Coronary artery (tissue), 2 donors: Measurements from ENCODE around the gene COMTD1.

Source experiments
- DNase-seq: peaks from one replicate; pipeline ENCODE4 v3.0.0-alpha.2; 2017; ENCODE audit warnings: low spot score
- H3K27ac ChIP-seq, 2 donors: fragments of 200-600 bp; sonication (generic); one replicate each; pipeline ENCODE4 v1.5.1; 2016 to 2019
- H3K4me3 ChIP-seq: fragments of 200-600 bp; sonication (generic); 2 replicates; pipeline ENCODE4 v1.5.1; 2016; ENCODE audit warnings: mild to moderate bottlenecking, moderate library complexity
- TF ChIP-seq, protein P1 (sequence below): fragments of 200-600 bp; sonication (generic); IDR thresholded peaks from one replicate; pipeline ENCODE4 v1.5.1; 2019; ENCODE audit warnings: antibody characterized with exemption

COMTD1 gene

DNA sequence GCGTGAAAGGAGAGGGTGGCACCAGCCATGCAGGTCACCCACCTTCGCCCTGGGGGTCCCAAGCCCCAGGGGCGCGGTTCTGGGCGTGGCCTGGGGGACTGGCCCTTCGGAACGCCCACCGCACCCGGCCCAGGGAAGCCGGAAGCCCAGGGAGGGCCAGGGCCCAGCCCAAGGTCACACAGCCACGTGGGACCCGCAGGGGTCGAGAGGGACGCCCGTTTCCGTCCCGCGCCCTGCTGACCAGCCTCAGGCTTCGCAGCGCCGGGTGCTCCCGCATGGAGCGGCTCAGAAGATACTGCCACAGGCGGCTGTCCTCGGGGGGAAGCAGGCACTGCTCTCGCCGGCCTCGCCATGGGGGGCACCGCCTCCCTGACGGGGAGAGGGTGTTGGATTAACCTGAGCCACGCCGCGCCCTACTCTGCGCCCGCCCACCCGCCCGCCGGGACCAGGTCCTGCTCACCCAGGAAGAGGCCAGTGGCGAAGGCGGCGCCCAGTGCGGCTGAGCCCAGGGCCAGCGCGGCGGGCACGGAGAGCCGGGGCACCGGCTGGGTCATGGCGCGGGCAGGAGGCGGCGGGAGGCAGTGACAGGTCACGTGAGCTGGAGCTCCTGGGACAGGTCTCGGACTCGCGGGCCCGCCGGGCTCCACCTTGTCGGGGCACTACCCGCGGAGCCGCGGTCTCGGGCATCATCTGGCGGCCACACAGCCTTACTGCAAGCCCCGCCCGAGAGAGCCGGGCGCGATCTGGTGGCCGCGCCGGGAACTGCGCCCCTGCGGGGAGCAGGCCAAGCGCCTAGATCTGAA lies at the start of gene COMTD1:
TSS of gene COMTD1 (minus strand) at position 583 of the 803 bp plus-strand sequence. CDS start at position 554, 29 bp downstream.
- TF ChIP-seq, protein P1, sequence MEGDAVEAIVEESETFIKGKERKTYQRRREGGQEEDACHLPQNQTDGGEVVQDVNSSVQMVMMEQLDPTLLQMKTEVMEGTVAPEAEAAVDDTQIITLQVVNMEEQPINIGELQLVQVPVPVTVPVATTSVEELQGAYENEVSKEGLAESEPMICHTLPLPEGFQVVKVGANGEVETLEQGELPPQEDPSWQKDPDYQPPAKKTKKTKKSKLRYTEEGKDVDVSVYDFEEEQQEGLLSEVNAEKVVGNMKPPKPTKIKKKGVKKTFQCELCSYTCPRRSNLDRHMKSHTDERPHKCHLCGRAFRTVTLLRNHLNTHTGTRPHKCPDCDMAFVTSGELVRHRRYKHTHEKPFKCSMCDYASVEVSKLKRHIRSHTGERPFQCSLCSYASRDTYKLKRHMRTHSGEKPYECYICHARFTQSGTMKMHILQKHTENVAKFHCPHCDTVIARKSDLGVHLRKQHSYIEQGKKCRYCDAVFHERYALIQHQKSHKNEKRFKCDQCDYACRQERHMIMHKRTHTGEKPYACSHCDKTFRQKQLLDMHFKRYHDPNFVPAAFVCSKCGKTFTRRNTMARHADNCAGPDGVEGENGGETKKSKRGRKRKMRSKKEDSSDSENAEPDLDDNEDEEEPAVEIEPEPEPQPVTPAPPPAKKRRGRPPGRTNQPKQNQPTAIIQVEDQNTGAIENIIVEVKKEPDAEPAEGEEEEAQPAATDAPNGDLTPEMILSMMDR: peak; percentile 100
- peak; percentile 94 for DNase-seq
- Histone ChIP-seq H3K27ac (peak within 1 kb of the TSS; percentile 73 to 96), H3K4me3 (peak within 1 kb of the TSS; percentile 88)

DNA sequence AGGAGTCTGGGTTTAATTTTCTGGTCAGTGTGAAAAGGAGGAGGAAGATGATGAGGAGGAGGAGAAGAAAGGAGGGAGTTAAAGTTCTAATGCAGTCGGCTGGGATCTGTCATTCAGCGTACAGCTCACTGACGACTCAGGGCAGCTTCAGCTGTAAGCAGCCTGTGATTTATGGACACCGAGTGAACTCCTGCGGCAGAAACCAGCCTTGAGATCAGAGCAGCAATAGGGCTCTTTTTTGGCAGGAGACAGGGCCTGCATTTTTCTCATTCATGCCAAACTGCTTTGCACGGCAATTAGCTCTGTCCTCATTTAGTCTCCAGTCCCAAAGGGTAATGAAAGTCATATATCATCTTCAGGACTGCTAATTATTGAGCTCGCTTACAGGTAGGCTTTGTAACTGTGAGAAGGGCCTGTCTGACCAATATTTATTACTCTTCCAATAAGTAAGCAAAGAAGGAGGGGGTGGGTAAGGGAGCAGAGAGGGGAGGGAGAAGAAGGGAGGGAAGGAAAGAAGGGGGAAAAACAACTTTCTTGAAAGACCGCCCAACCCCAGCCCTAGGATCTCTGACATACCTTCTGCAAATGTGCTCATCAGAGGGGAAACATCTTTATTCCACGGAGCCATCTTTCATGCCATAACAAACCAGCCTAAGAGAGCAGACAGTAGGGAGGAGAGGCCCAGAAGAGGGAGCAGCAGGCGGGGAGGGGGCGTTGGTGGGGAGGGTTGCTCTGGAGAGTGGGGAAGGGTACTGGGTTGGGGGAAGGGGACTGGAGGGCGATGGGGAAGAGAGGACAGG lies 48.1 kb upstream of the COMTD1 start:
- no peak for DNase-seq
- Histone ChIP-seq H3K4me3 (peak overlapping the region; percentile 52), H3K27ac (peak overlapping the region in 1 of 2 donors; percentile 58)
- TF ChIP-seq, protein P1: no peak

DNA sequence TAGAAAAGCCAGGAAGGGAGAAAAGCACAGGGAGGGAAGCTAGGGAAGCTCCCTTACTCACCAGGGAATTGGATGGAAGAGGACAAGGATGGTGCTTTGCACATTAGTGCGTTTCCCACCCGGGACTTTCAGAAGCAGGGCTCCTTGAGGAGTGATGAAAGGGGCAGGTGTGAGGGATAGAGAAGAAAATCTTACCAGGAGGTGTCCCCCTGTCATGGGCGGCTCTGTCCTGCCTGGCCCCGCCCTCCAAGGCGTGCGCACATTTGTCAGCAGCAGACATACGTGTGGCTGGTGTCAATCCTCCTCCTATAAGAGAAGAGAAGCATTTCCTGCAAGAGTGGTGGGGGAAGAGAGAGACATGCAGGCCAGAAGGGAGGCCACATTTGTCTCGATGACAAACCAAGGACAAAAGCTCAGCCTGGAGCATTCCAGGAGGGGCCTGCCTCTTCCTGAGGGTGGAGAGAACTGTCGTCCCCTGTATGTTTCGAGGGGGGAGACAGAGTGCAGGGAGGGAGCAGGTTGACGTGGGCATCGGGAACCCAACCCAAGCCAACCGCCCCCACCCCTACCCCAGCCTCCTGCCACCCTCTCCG lies 47.4 kb upstream of the COMTD1 start:
- Histone ChIP-seq H3K27ac (peak overlapping the region in 1 of 2 donors; percentile 58), H3K4me3 (peak overlapping the region; percentile 52)
- TF ChIP-seq, protein P1: no peak
- DNase-seq: no peak

DNA sequence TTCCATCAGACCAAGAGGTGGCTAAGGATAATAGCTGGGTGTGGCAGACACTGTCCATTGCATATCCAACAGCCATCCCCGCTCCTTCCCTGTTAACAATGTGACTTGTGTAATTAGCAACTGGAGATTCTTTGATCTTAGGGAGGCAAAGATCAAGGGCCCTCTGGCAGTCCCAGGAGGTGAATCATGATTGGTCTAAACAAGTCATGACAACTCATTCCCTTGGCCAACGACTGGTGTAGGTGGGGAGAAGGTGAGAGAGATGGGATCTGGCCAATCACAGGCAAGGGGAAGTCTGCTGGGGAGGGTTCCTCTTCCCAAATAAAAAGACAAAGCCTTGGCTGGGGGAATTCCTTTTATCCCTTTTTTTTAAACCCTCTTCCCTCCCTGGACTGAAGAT lies 46.2 kb upstream of the COMTD1 start:
- DNase-seq: peak; percentile 31
- H3K27ac ChIP-seq: no peak overlapping the region
- no peak overlapping the region for H3K4me3 ChIP-seq
- TF ChIP-seq, protein P1: no peak

DNA sequence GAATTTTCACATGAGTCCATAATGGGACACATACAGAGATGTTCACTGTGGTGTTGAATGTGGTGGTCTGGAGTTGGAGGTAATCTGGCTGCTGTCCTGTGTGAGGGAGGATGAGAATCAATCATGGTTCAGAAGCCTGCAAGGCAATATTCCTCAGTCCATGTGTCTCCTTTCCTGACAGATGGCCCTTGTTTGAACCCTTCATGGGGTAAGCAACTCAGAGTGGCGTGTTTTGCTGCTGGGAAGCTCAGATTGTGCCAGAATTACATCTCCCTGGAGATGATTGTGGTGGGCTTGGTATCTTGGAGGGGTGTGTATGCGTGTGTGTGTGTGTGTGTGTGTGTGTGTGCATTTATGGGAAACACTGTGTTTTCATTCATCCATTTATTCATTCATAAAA lies 44.5 kb upstream of the COMTD1 start:
- TF ChIP-seq, protein P1: no peak
- no peak overlapping the region for H3K27ac ChIP-seq
- no peak overlapping the region for H3K4me3 ChIP-seq
- peak; percentile 22 for DNase-seq

DNA sequence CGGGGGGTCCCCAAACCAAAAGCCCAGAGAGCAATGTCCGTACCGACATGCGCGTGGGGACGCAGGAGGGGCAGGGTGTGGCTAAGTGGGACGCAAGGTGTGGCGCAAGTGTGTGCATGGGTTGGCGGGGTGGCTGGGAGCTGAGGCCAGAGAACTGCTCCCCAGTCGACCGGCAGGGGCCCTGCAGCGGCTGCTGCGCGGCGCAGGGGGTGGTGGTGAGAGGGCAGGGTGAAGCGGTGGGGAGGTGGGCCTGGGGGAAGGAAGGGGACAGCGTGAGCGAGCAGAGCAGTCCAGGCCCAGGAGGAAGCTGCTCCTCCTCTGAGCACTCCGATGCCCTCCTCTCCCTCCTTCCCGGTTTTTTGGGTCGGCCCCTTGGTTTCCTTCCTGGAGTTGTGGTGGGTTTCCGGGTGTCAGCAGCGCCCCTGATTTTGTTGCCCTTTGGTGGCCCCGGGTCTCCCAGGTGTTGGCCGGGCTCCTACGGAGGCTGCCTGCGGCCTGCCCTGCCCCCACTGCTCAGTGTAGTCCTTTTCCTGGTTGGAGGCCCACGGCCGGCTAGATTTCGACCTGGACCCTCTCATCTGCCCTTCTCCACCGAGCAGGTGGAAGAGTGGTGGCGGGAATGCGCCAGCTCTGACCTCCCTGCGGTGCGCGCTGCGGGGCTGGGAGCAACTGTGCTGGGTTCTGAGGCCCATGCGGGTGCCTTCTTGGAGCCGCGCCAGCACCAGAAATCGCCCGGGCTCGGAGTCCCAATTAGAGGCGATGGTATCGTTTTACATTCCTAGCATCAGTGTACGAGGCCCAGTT lies 40.5 kb upstream of the COMTD1 start:
- Histone ChIP-seq H3K4me3 (no peak overlapping the region), H3K27ac (no peak overlapping the region)
- no peak for DNase-seq
- TF ChIP-seq, protein P1: no peak
